K562 (cell line): ENCODE data around the gene NHSL2. TPM values are rescaled to one million over a fixed set of nuclear protein-coding genes. Genes with fewer than 3 reads are reported as not detected.

Source experiments
- ATAC-seq: fragments of 200-7000 bp; cut with Tn5 transposase; 3 replicates; pipeline ENCODE4 v1.9.1; 2020; ENCODE audit warnings: moderate library complexity
- BruUV-seq: library from RNA; stranded (reverse); fragments of 400-500 nt; replicated peaks from 2 replicates; lab custom pipeline; 2021; lab: Mats Ljungman, UMichigan
- CTCF ChIA-PET: fragments of 300-600 bp; formaldehyde crosslinking; extraction: SDS; loops from one replicate; lab custom pipeline; 2021; ENCODE audit warnings: low intra/inter-chr PET ratio; lab: Yijun Ruan, JAX
- POLR2A ChIA-PET: fragments of 300-600, 350-650 bp; sonication (Branson Sonifier 250); formaldehyde crosslinking; extraction: SDS; loops from one replicate; lab custom pipeline; 2021; ENCODE audit warnings: antibody characterized with exemption, inconsistent platforms; lab: Yijun Ruan, JAX
- DNase-seq, 4 experiments: peaks; one replicate each; pipeline versions ENCODE4 v3.0.0 to v3.0.0-alpha.2; 2011 to 2018; ENCODE audit warnings: low spot score in 3 of 4, mixed read lengths in 3 of 4; ENCODE audit errors: extremely low read depth in 1 of 4
- FAIRE-seq: peaks from 2 replicates; lab custom pipeline; 2011; peaks lifted over from hg19 to GRCh38; lab: Jason Lieb, UNC
- H2AFZ ChIP-seq: 2 replicates; pipeline ENCODE4 v1.6.0; 2011; ENCODE audit warnings: low read depth, low read length, control low read depth, inconsistent platforms
- H3K27ac ChIP-seq: fragments of 200-600 bp; 3 replicates; pipeline ENCODE4 v1.8.0; 2011; ENCODE audit warnings: low read depth, mild to moderate bottlenecking, control low read depth, inconsistent platforms, low read length, moderate library complexity, mixed read lengths; ENCODE audit errors: extremely low read depth
- H3K27me3 ChIP-seq, 2 experiments: fragments of 300-600 bp in 1 of 2; 2 replicates in 1 of 2; 3 replicates in 1 of 2; pipeline versions ENCODE4 v1.6.0 to v1.8.0; 2011; ENCODE audit warnings: inconsistent platforms in 2 of 2, low read length in 2 of 2, mild to moderate bottlenecking in 1 of 2, mixed read lengths in 1 of 2, moderate library complexity in 1 of 2; ENCODE audit not compliant: control insufficient read depth in 2 of 2, insufficient read depth in 2 of 2
- H3K36me3 ChIP-seq: fragments of 300-600 bp; 3 replicates; pipeline ENCODE4 v1.8.0; 2011; ENCODE audit warnings: mild to moderate bottlenecking, low read length, inconsistent platforms; ENCODE audit not compliant: control insufficient read depth, insufficient read depth
- H3K4me1 ChIP-seq, 2 experiments: fragments of 200-600 bp in 1 of 2; replicated peaks in 1 of 2; 2 replicates in 1 of 2; 3 replicates in 1 of 2; pipeline versions ENCODE4 v1.5.1 to v1.8.0; 2011; ENCODE audit warnings: inconsistent platforms in 2 of 2, low read length in 2 of 2, mild to moderate bottlenecking in 1 of 2, mixed read lengths in 1 of 2, moderate library complexity in 1 of 2; ENCODE audit not compliant: control insufficient read depth in 2 of 2, insufficient read depth in 2 of 2
- H3K4me2 ChIP-seq: 2 replicates; pipeline ENCODE4 v1.6.1; 2011; ENCODE audit warnings: low read length, control low read depth, inconsistent platforms, mixed read lengths; ENCODE audit not compliant: insufficient read depth
- H3K4me3 ChIP-seq: fragments of 200-600 bp; sonication (generic), shearing (Covaris generic); 2 replicates; pipeline ENCODE4 v1.5.1; 2016; ENCODE audit warnings: control low read depth, inconsistent platforms
- H3K79me2 ChIP-seq: fragments of 200-600 bp; 3 replicates; pipeline ENCODE4 v1.8.0; 2011; ENCODE audit warnings: low read length, inconsistent platforms; ENCODE audit not compliant: control insufficient read depth, insufficient read depth
- H3K9ac ChIP-seq, 2 experiments: 2 replicates each; pipeline versions ENCODE4 v1.6.0 to v1.6.1; 2011; ENCODE audit warnings: low read depth in 2 of 2, low read length in 2 of 2, control low read depth in 1 of 2, inconsistent platforms in 1 of 2, mild to moderate bottlenecking in 1 of 2, mixed read lengths in 1 of 2; ENCODE audit not compliant: insufficient read depth in 1 of 2
- H3K9me1 ChIP-seq: one replicate; pipeline ENCODE4 v1.6.0; 2011; ENCODE audit warnings: inconsistent platforms, mild to moderate bottlenecking, low read length, moderate library complexity; ENCODE audit not compliant: control insufficient read depth, insufficient read depth
- H3K9me3 ChIP-seq: replicated peaks from 2 replicates; pipeline ENCODE4 v1.5.1; 2011; ENCODE audit warnings: low read depth, low read length, inconsistent platforms; ENCODE audit not compliant: control insufficient read depth, insufficient read depth
- H4K20me1 ChIP-seq: replicated peaks from 2 replicates; pipeline ENCODE4 v1.6.1; 2011; ENCODE audit warnings: low read length, inconsistent platforms, mixed read lengths; ENCODE audit not compliant: control insufficient read depth, insufficient read depth
- CTCF ChIP-seq, 3 experiments: IDR thresholded peaks in 2 of 3; conservative IDR thresholded peaks in 1 of 3; 2 replicates each; pipeline ENCODE4 v1.5.1; 2011 to 2012; ENCODE audit warnings: low read length in 3 of 3, mild to moderate bottlenecking in 3 of 3, control low read depth in 2 of 3, improper control_type of control experiment in 1 of 3, inconsistent platforms in 1 of 3, low read depth in 1 of 3, mixed read lengths in 1 of 3, moderate library complexity in 1 of 3; ENCODE audit not compliant: insufficient read depth in 2 of 3
- CTCFL ChIP-seq: IDR thresholded peaks from 2 replicates; pipeline ENCODE4 v1.6.1; 2011; ENCODE audit warnings: borderline replicate concordance, low read depth, mild to moderate bottlenecking, moderate library complexity, low read length; ENCODE audit not compliant: insufficient read depth, poor library complexity, severe bottlenecking
- PURB ChIP-seq: sonication (generic); formaldehyde crosslinking; IDR thresholded peaks from 2 replicates; pipeline ENCODE4 v1.9.0; 2021; ENCODE audit warnings: low read depth, mild to moderate bottlenecking, missing genetic modification reagents
- RAD21 ChIP-seq, 2 experiments: fragments of 250-450 bp in 1 of 2; fragments of 450-650 bp in 1 of 2; sonication (Bioruptor Pico) in 1 of 2; formaldehyde crosslinking in 1 of 2; IDR thresholded peaks in 1 of 2; conservative IDR thresholded peaks in 1 of 2; 2 replicates each; pipeline versions ENCODE4 v1.4.0 to v1.8.0; 2020 to 2022; ENCODE audit warnings: mild to moderate bottlenecking in 2 of 2, moderate library complexity in 1 of 2
- RREB1 ChIP-seq: fragments of 250-450 bp; sonication (Bioruptor Pico); IDR thresholded peaks from 2 replicates; pipeline ENCODE4 v1.4.0; 2020
- SMC3 ChIP-seq: conservative IDR thresholded peaks from 2 replicates; pipeline ENCODE4 v1.6.1; 2011; ENCODE audit warnings: low read depth, low read length, improper control_type of control experiment; ENCODE audit not compliant: insufficient read depth
- ZNF174 ChIP-seq: fragments of 250-450 bp; sonication (Bioruptor Pico); IDR thresholded peaks from 2 replicates; pipeline ENCODE4 v1.4.0; 2020; ENCODE audit warnings: mild to moderate bottlenecking
- WGBS: fragments of 100-300 bp; shearing (Covaris generic); methylation state at CpG from one replicate; pipeline ENCODE4 v1.1.6; 2016; ENCODE audit warnings: low coverage, mixed read lengths; ENCODE audit not compliant: insufficient coverage; ENCODE audit errors: missing lambda C conversion rate; 5-methylcytosine and 5-hydroxymethylcytosine counted together
- in situ Hi-C: fragments of 300-500 bp; cut with MboI; formaldehyde crosslinking; loops from 4 replicates; pipeline ENCODE4 v1.15.0; 2018; ENCODE audit warnings: inconsistent platforms, mixed read lengths
- intact Hi-C: fragments of 100-400 bp; cut with micrococcal nuclease; formaldehyde crosslinking; loops from 2 replicates; pipeline ENCODE4 v1.14.2; 2022
- polyA plus RNA-seq, 8 experiments: library from polyadenylated mRNA; depleted of rRNA in 4 of 8; stranded (reverse) in 5 of 8; unstranded in 3 of 8; fragments of >200 nt; fragmentation: Nextera tagmentation in 2 of 8; fragmentation: Illumina TruSeq in 1 of 8; extraction: Ambion mirVana in 2 of 8; extraction: Trizol in 1 of 8; gene quantifications; 2 replicates each; pipeline versions ENCODE4 v1.2.1 to v1.2.3, GENCODE V29; 2011 to 2014; ENCODE audit warnings: inconsistent platforms in 1 of 8, missing spikeins in 1 of 8
- total RNA-seq, 7 experiments: library from RNA; depleted of rRNA in 6 of 7; stranded (reverse); fragments of >200 nt in 6 of 7; fragmentation: Illumina TruSeq in 2 of 7; extraction: Trizol in 2 of 7; gene quantifications; 2 replicates each; pipeline versions ENCODE4 v1.2.1 to v1.2.3, GENCODE V29; 2011 to 2021; ENCODE audit warnings: low replicate concordance in 1 of 7

The NHSL2 gene
- total and polyA plus RNA-seq, 9 of the 15 experiments (the other 6 are each of a cell fraction or from before 2014, with no cell fraction given), result 0.02 TPM; not detected in 8

- H3K4me3 ChIP-seq, result no peak overlapping the region
- H3K79me2 ChIP-seq, result no peaks in the 10 kb centered on the region
- DNase-seq (peak; percentile 11 to 48 (median 30)), ATAC-seq (0 out of 3 replicates have a peak, but pooled peaks have one; percentile 39), FAIRE-seq (no peak)
- no peaks in the 10 kb centered on the region for H3K9me3 ChIP-seq
- H3K36me3 ChIP-seq, result no peaks in the 10 kb centered on the region
- H2AFZ ChIP-seq, result no peak overlapping the region
- H4K20me1 ChIP-seq, result 0 out of 2 replicates have a peak, but pooled peaks cover 3% of the 10 kb centered on the region
- H3K27me3 ChIP-seq, result peaks cover 0 to 4% of the 10 kb centered on the region in 2 experiments; a peak in 2 of 5 replicates
- no peaks in the 10 kb centered on the region for H3K9me1 ChIP-seq
- BruUV-seq, result no TSS peak
- 0% methylated on average over 1 of the region's 2 CpGs for WGBS
- ChIA-PET CTCF (no interaction called here), POLR2A (no interaction called here)
- H3K4me1 ChIP-seq, result peaks cover 0 to 9% of the 10 kb centered on the region in 2 experiments; a peak in 3 of 5 replicates
- in situ Hi-C loops (no loop called here), intact Hi-C loops (no loop called here)
- no peak overlapping the region for H3K27ac ChIP-seq
- TF ChIP-seq CTCF (IDR thresholded peaks at IDR 0.05 in 2 of 3, conservative IDR thresholded peaks at IDR 0.05 in 1 of 3; ENCODE audit: insufficient read depth in 2 of 3, low read depth in 1 of 3, low read length in 3 of 3) (peak; percentile 51 to 62 (median 57)), SMC3 (0 out of 2 replicates have a peak, but pooled peaks have one; percentile 11), RAD21 (CRISPR knock-in tag; conservative IDR thresholded peaks at IDR 0.05 in 1 of 2, IDR thresholded peaks at IDR 0.05 in 1 of 2) (0 out of 4 replicates have a peak, but pooled peaks of 1 of the 2 experiments have one; percentile 16), PURB (CRISPR knock-in tag) (no peak), RREB1 (CRISPR knock-in tag) (no peak), ZNF174 (CRISPR knock-in tag) (no peak), CTCFL (peak; percentile 12)
- H3K4me2 ChIP-seq, result no peak overlapping the region
- H3K9ac ChIP-seq, result no peak overlapping the region
Measured at GRCh38 chrX:72021975-72022374, 111.3 kb downstream of the NHSL2 start.
